K562 (cell line): ENCODE results near the gene CCDC78. TPM values are rescaled to one million over a fixed set of nuclear protein-coding genes. Genes with fewer than 3 reads are reported as not detected.

Source experiments
- ATF4 ChIP-seq: fragments of 450-650 bp; formaldehyde crosslinking; IDR thresholded peaks from 2 replicates; pipeline ENCODE4 v1.4.0; 2022; ENCODE audit warnings: mild to moderate bottlenecking, moderate library complexity
- DDX20 ChIP-seq: fragments of 450-650 bp; IDR thresholded peaks from 2 replicates; pipeline ENCODE4 v1.6.1; 2016; ENCODE audit warnings: missing genetic modification characterization, low read depth, mild to moderate bottlenecking, missing compliant biosample characterization, moderate library complexity
- ETV6 ChIP-seq, 3 experiments: fragments of 150-350 bp in 1 of 3; sonication (generic) in 1 of 3; formaldehyde crosslinking in 1 of 3; IDR thresholded peaks; 2 replicates each; pipeline versions ENCODE4 v1.6.1 to v1.8.0; 2014 to 2022; ENCODE audit warnings: borderline replicate concordance in 2 of 3, low read depth in 2 of 3, antibody characterized with exemption in 1 of 3, low read length in 1 of 3, mild to moderate bottlenecking in 1 of 3, missing genetic modification reagents in 1 of 3
- FOS ChIP-seq: IDR thresholded peaks from 3 replicates; pipeline ENCODE4 v1.6.1; 2011; ENCODE audit not compliant: insufficient read length; ENCODE audit errors: extremely low read depth
- FOXO4 ChIP-seq: fragments of 450-650 bp; formaldehyde crosslinking; IDR thresholded peaks from 2 replicates; pipeline ENCODE4 v1.4.0; 2020; ENCODE audit warnings: mild to moderate bottlenecking, moderate library complexity
- PHF8 ChIP-seq: fragments of 200-600 bp; sonication (generic); IDR thresholded peaks from 2 replicates; pipeline ENCODE4 v1.6.1; 2012; ENCODE audit warnings: mixed run types, mild to moderate bottlenecking, inconsistent platforms, low read length, moderate library complexity, borderline replicate concordance
- RB1 ChIP-seq: fragments of 450-650 bp; IDR thresholded peaks from 2 replicates; pipeline ENCODE4 v1.6.1; 2017; ENCODE audit warnings: low read depth, mild to moderate bottlenecking
- SP1 ChIP-seq: sonication (generic); formaldehyde crosslinking; IDR thresholded peaks from 2 replicates; pipeline ENCODE4 v1.8.1; 2022; ENCODE audit warnings: mild to moderate bottlenecking, missing genetic modification reagents
- TARDBP ChIP-seq: fragments of 450-650 bp; IDR thresholded peaks from 2 replicates; pipeline ENCODE4 v1.6.1; 2016
- ZC3H8 ChIP-seq: fragments of 450-650 bp; IDR thresholded peaks from 2 replicates; pipeline ENCODE4 v1.6.1; 2017
- ZFX ChIP-seq: sonication (generic); formaldehyde crosslinking; IDR thresholded peaks from 2 replicates; pipeline ENCODE4 v1.8.0; 2022; ENCODE audit warnings: mild to moderate bottlenecking, missing genetic modification reagents, moderate library complexity
- ZNF668 ChIP-seq: fragments of 250-450 bp; sonication (Bioruptor Pico); IDR thresholded peaks from 2 replicates; pipeline ENCODE4 v1.8.0; 2022; ENCODE audit warnings: mild to moderate bottlenecking, inconsistent platforms
- ZNF785 ChIP-seq: fragments of 250-450 bp; sonication (Bioruptor Pico); IDR thresholded peaks from 2 replicates; pipeline ENCODE4 v1.4.0; 2020; ENCODE audit warnings: mild to moderate bottlenecking
- polyA plus RNA-seq, 8 experiments: library from polyadenylated mRNA; depleted of rRNA in 4 of 8; stranded (reverse) in 5 of 8; unstranded in 3 of 8; fragments of >200 nt; fragmentation: Nextera tagmentation in 2 of 8; fragmentation: Illumina TruSeq in 1 of 8; extraction: Ambion mirVana in 2 of 8; extraction: Trizol in 1 of 8; gene quantifications; 2 replicates each; pipeline versions ENCODE4 v1.2.1 to v1.2.3, GENCODE V29; 2011 to 2014; ENCODE audit warnings: inconsistent platforms in 1 of 8, missing spikeins in 1 of 8
- total RNA-seq, 7 experiments: library from RNA; depleted of rRNA in 6 of 7; stranded (reverse); fragments of >200 nt in 6 of 7; fragmentation: Illumina TruSeq in 2 of 7; extraction: Trizol in 2 of 7; gene quantifications; 2 replicates each; pipeline versions ENCODE4 v1.2.1 to v1.2.3, GENCODE V29; 2011 to 2021; ENCODE audit warnings: low replicate concordance in 1 of 7
- TF ChIP-seq, protein P1 (sequence below), 2 experiments: fragments of 450-650 bp; formaldehyde crosslinking in 1 of 2; IDR thresholded peaks; 2 replicates each; pipeline versions ENCODE4 v1.4.0 to v1.6.1; 2014 to 2020; ENCODE audit warnings: mild to moderate bottlenecking in 2 of 2, borderline replicate concordance in 1 of 2, low read depth in 1 of 2
- TF ChIP-seq, protein P2 (sequence below): fragments of 450-650 bp; IDR thresholded peaks from one replicate; pipeline ENCODE4 v1.6.1; 2018; ENCODE audit warnings: mild to moderate bottlenecking, moderate library complexity; ENCODE audit not compliant: partially characterized antibody

CCDC78 gene
- total and polyA plus RNA-seq, 9 of the 15 experiments (the other 6 are each of a cell fraction or from before 2014, with no cell fraction given) = 0.24 to 17.7 (median 2.9) TPM

- TF ChIP-seq FOXO4 (CRISPR knock-in tag) (no peak), RB1 (peak; percentile 51; the same call in 1 of the 2 replicates), ZNF668 (no peak), ATF4 (CRISPR knock-in tag) (no peak), TARDBP (peak; percentile 85), SP1 (CRISPR knock-in tag) (no peak), ZFX (CRISPR knock-in tag) (peak; percentile 68), PHF8 (peak; percentile 86; the same call in 1 of the 2 replicates), ZNF785 (no peak), FOS (no peak), ZC3H8 (no peak), DDX20 (tag) (no peak), ETV6 (IDR thresholded peaks at IDR 0.05; ENCODE audit: borderline replicate concordance in 1 of 2, low read depth in 2 of 2, low read length in 1 of 2) (no peak), ETV6 (CRISPR knock-in tag; IDR thresholded peaks at IDR 0.05; ENCODE audit: borderline replicate concordance) (no peak)
- TF ChIP-seq, protein P1, sequence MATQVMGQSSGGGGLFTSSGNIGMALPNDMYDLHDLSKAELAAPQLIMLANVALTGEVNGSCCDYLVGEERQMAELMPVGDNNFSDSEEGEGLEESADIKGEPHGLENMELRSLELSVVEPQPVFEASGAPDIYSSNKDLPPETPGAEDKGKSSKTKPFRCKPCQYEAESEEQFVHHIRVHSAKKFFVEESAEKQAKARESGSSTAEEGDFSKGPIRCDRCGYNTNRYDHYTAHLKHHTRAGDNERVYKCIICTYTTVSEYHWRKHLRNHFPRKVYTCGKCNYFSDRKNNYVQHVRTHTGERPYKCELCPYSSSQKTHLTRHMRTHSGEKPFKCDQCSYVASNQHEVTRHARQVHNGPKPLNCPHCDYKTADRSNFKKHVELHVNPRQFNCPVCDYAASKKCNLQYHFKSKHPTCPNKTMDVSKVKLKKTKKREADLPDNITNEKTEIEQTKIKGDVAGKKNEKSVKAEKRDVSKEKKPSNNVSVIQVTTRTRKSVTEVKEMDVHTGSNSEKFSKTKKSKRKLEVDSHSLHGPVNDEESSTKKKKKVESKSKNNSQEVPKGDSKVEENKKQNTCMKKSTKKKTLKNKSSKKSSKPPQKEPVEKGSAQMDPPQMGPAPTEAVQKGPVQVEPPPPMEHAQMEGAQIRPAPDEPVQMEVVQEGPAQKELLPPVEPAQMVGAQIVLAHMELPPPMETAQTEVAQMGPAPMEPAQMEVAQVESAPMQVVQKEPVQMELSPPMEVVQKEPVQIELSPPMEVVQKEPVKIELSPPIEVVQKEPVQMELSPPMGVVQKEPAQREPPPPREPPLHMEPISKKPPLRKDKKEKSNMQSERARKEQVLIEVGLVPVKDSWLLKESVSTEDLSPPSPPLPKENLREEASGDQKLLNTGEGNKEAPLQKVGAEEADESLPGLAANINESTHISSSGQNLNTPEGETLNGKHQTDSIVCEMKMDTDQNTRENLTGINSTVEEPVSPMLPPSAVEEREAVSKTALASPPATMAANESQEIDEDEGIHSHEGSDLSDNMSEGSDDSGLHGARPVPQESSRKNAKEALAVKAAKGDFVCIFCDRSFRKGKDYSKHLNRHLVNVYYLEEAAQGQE (IDR thresholded peaks at IDR 0.05; ENCODE audit: borderline replicate concordance) = no peak
- TF ChIP-seq, protein P1 (CRISPR knock-in tag; IDR thresholded peaks at IDR 0.05; ENCODE audit: low read depth) = peak; percentile 62; the same call in 1 of the 2 replicates
- TF ChIP-seq, protein P2, sequence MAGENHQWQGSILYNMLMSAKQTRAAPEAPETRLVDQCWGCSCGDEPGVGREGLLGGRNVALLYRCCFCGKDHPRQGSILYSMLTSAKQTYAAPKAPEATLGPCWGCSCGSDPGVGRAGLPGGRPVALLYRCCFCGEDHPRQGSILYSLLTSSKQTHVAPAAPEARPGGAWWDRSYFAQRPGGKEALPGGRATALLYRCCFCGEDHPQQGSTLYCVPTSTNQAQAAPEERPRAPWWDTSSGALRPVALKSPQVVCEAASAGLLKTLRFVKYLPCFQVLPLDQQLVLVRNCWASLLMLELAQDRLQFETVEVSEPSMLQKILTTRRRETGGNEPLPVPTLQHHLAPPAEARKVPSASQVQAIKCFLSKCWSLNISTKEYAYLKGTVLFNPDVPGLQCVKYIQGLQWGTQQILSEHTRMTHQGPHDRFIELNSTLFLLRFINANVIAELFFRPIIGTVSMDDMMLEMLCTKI = no peak
These were observed 46.2 kb downstream of the CCDC78 start, which contains the start of gene STUB1 (continued) for GRCh38 chr16:679814-680624.
